Ishikawa (cell line): ENCODE measurements around the gene LSAMP.

Source experiments
- CREB1 ChIP-seq: IDR thresholded peaks from 2 replicates; pipeline ENCODE4 v1.6.1; 2012; ENCODE audit warnings: low read depth
- TAF1 ChIP-seq: IDR thresholded peaks from 2 replicates; pipeline ENCODE4 v1.6.1; 2012; ENCODE audit warnings: low read depth, mild to moderate bottlenecking
- TEAD4 ChIP-seq: IDR thresholded peaks from 2 replicates; pipeline ENCODE4 v1.6.1; 2012

- no peak for TF ChIP-seq TAF1
- TF ChIP-seq CREB1 = no peak
- no peak for TF ChIP-seq TEAD4
Observed at GRCh38 chr3:116199063-116199462, 246.2 kb downstream of the LSAMP start.
